ENCODE data around the gene P2RY10. TPM values are rescaled to one million over a fixed set of nuclear protein-coding genes. Genes with fewer than 3 reads are reported as not detected.

P2RY10 gene
- total RNA-seq, 1 donor from 2014 or later: not detected

GRCh38 chrX:78958419-78959116, 13.4 kb downstream of the P2RY10 start:
- peaks cover 18% of the 10 kb centered on the region for H3K9me3 Mint-ChIP-seq
- H3K4me1 Mint-ChIP-seq: no peaks in the 10 kb centered on the region
- no peaks in the 10 kb centered on the region for H3K36me3 Mint-ChIP-seq
- no peak overlapping the region for H3K27ac Mint-ChIP-seq
- DNase-seq (ENCODE audit: low spot score in 2 of 2, unreplicated experiment in 2 of 2): no peak
- no peaks in the 10 kb centered on the region for H3K27me3 Mint-ChIP-seq (ENCODE audit: low read depth)
- TF ChIP-seq CTCF (IDR thresholded peaks at IDR 0.05; ENCODE audit: unreplicated experiment): no peak
- no peak overlapping the region for H3K4me3 Mint-ChIP-seq

- Mint-ChIP-seq H3K36me3 (no peaks in the 10 kb centered on the region), H3K4me3 (no peak overlapping the region), H3K9me3 (peaks cover 28% of the 10 kb centered on the region), H3K27ac (no peak overlapping the region), H3K27me3 (ENCODE audit: low read depth) (no peaks in the 10 kb centered on the region), H3K4me1 (no peaks in the 10 kb centered on the region)
- no peak for TF ChIP-seq CTCF (IDR thresholded peaks at IDR 0.05; ENCODE audit: unreplicated experiment)
- DNase-seq (ENCODE audit: low spot score in 2 of 2, unreplicated experiment in 2 of 2): no peak
These were observed 15.7 kb downstream of the P2RY10 start for GRCh38 chrX:78960888-78961287.

GRCh38 chrX:78964598-78964997, 19.4 kb downstream of the P2RY10 start:
- no peaks in the 10 kb centered on the region for H3K36me3 Mint-ChIP-seq
- no peak for DNase-seq (ENCODE audit: low spot score in 2 of 2, unreplicated experiment in 2 of 2)
- no peak overlapping the region for H3K27ac Mint-ChIP-seq
- peaks cover 41% of the 10 kb centered on the region for H3K9me3 Mint-ChIP-seq
- H3K4me3 Mint-ChIP-seq: no peak overlapping the region
- no peak for TF ChIP-seq CTCF (IDR thresholded peaks at IDR 0.05; ENCODE audit: unreplicated experiment)
- no peaks in the 10 kb centered on the region for H3K27me3 Mint-ChIP-seq (ENCODE audit: low read depth)
- H3K4me1 Mint-ChIP-seq: no peaks in the 10 kb centered on the region

GRCh38 chrX:78979789-78980464, 34.7 kb downstream of the P2RY10 start:
- H3K9me3 Mint-ChIP-seq: peaks cover 43% of the 10 kb centered on the region
- H3K27ac Mint-ChIP-seq: no peak overlapping the region
- no peaks in the 10 kb centered on the region for H3K27me3 Mint-ChIP-seq (ENCODE audit: low read depth)
- H3K4me3 Mint-ChIP-seq: no peak overlapping the region
- TF ChIP-seq CTCF (IDR thresholded peaks at IDR 0.05; ENCODE audit: unreplicated experiment): no peak
- no peak for DNase-seq (ENCODE audit: low spot score in 2 of 2, unreplicated experiment in 2 of 2)
- H3K36me3 Mint-ChIP-seq: no peaks in the 10 kb centered on the region
- H3K4me1 Mint-ChIP-seq: no peaks in the 10 kb centered on the region

- Mint-ChIP-seq H3K4me3 (no peak overlapping the region), H3K9me3 (peaks cover 61% of the 10 kb centered on the region), H3K36me3 (no peaks in the 10 kb centered on the region), H3K27me3 (ENCODE audit: low read depth) (no peaks in the 10 kb centered on the region), H3K4me1 (no peaks in the 10 kb centered on the region), H3K27ac (no peak overlapping the region)
- no peak for DNase-seq (ENCODE audit: low spot score in 2 of 2, unreplicated experiment in 2 of 2)
- no peak for TF ChIP-seq CTCF (IDR thresholded peaks at IDR 0.05; ENCODE audit: unreplicated experiment)
These were observed 44.2 kb downstream of the P2RY10 start for GRCh38 chrX:78989349-78989748.

Measured in mesothelial cell of epicardium (in vitro differentiated cells).